Kidney (tissue), 11 donors: ENCODE results near the gene MAP2K3. TPM values are rescaled to one million over a fixed set of nuclear protein-coding genes. Genes with fewer than 3 reads are reported as not detected.
"Not testable (repeated sequence)": the region's sequence is repeated elsewhere in the genome, so short reads cannot be mapped to it uniquely, and the experiment has no call there.

ENCODE experiments used
- DNase-seq, 5 donors: peaks; one replicate each; pipeline ENCODE4 v3.0.0-alpha.2; 2013 to 2020
- FAIRE-seq: peaks from 2 replicates; lab custom pipeline; 2012; peaks lifted over from hg19 to GRCh38; lab: Jason Lieb, UNC
- H3K27ac ChIP-seq, 2 donors: one replicate each; pipeline ENCODE4 v1.7.0; 2013; ENCODE audit warnings: low read depth in 2 of 2, low read length in 2 of 2, inconsistent platforms in 1 of 2
- H3K27me3 ChIP-seq: one replicate; pipeline ENCODE4 v1.7.1; 2013; ENCODE audit warnings: low read length, inconsistent platforms; ENCODE audit not compliant: control insufficient read depth, insufficient read depth
- H3K36me3 ChIP-seq, 3 donors: one replicate each; pipeline versions ENCODE4 v1.7.0 to v1.7.1; 2013; ENCODE audit warnings: low read length in 3 of 3, control low read depth in 1 of 3, inconsistent platforms in 1 of 3; ENCODE audit not compliant: insufficient read depth in 3 of 3, control insufficient read depth in 2 of 3
- H3K4me1 ChIP-seq, 3 donors: one replicate each; pipeline versions ENCODE4 v1.7.0 to v1.7.1; 2013; ENCODE audit warnings: low read length in 3 of 3, inconsistent platforms in 1 of 3, low read depth in 1 of 3; ENCODE audit not compliant: control insufficient read depth in 2 of 3, insufficient read depth in 2 of 3
- H3K4me3 ChIP-seq, 3 donors: one replicate each; pipeline versions ENCODE4 v1.7.0 to v1.8.1; 2013; ENCODE audit warnings: low read length in 3 of 3, control low read depth in 1 of 3, inconsistent platforms in 1 of 3
- H3K9ac ChIP-seq, 3 donors: one replicate each; pipeline versions ENCODE4 v1.7.0 to v1.7.1; 2013; ENCODE audit warnings: low read length in 3 of 3, control low read depth in 1 of 3, inconsistent platforms in 1 of 3
- H3K9me3 ChIP-seq, 3 donors: one replicate each; pipeline versions ENCODE4 v1.7.0 to v1.7.1; 2013; ENCODE audit warnings: low read length in 3 of 3, control low read depth in 1 of 3, inconsistent platforms in 1 of 3; ENCODE audit not compliant: control insufficient read depth in 2 of 3, insufficient read depth in 1 of 3
- intact Hi-C: fragments of 100-400 bp; cut with DNase I; formaldehyde crosslinking; loops from one replicate; pipeline ENCODE4 v1.11.1; 2022
- polyA plus RNA-seq: library from polyadenylated mRNA; stranded (reverse); fragments of 350-450 nt; fragmentation: Illumina TruSeq; extraction: RNeasy Lipid Tissue Mini Kit (QIAGEN cat#74804); gene quantifications from one replicate; pipeline ENCODE4 v1.2.3, GENCODE V29; 2014; ENCODE audit warnings: low read depth, low replicate concordance; ENCODE audit not compliant: insufficient read depth
- total RNA-seq: library from RNA; stranded (reverse); fragmentation: NEBNext Ultra II Directional; extraction: Animal tissue kit (Norgen Biotek cat#: 25700); gene quantifications from one replicate; pipeline ENCODE4 v1.2.1, GENCODE V29; 2021
- donor health status: control.
- donor health status: control.
- donor health status: DM: yes; HTN: yes; CAD: no.
- donor health status: Normal renal cell carcinoma (clear cell type).

The MAP2K3 gene
- total and polyA plus RNA-seq, 2 donors from 2014 or later: 40.1 to 44.0 TPM

GRCh38 chr17:21347660-21348059, 63.1 kb downstream of the MAP2K3 start:
- H3K4me1 ChIP-seq, H3K9ac ChIP-seq, FAIRE-seq, H3K4me3 ChIP-seq, H3K9me3 ChIP-seq, H3K36me3 ChIP-seq, DNase-seq, H3K27ac ChIP-seq, H3K27me3 ChIP-seq, intact Hi-C loops: not testable (repeated sequence)

GRCh38 chr17:21348081-21348925, 63.8 kb downstream of the MAP2K3 start:
- DNase-seq, H3K27ac ChIP-seq, intact Hi-C loops, H3K36me3 ChIP-seq, H3K9me3 ChIP-seq, FAIRE-seq, H3K9ac ChIP-seq, H3K4me3 ChIP-seq, H3K27me3 ChIP-seq, H3K4me1 ChIP-seq: not testable (repeated sequence)

- H3K9me3 ChIP-seq, H3K27me3 ChIP-seq, intact Hi-C loops, DNase-seq, H3K4me3 ChIP-seq, H3K36me3 ChIP-seq, H3K4me1 ChIP-seq, H3K27ac ChIP-seq, FAIRE-seq, H3K9ac ChIP-seq: not testable (repeated sequence)
Measured at GRCh38 chr17:21348926-21349261, 64.4 kb downstream of the MAP2K3 start.

- H3K9ac ChIP-seq, H3K36me3 ChIP-seq, H3K27me3 ChIP-seq, H3K27ac ChIP-seq, FAIRE-seq, H3K4me1 ChIP-seq, H3K4me3 ChIP-seq, H3K9me3 ChIP-seq, intact Hi-C loops: not testable (repeated sequence)
- peak in 1 of 5 donors; percentile 14 for DNase-seq
Measured at GRCh38 chr17:21349358-21350050, 65.0 kb downstream of the MAP2K3 start.

- H3K27ac ChIP-seq, H3K36me3 ChIP-seq, H3K4me3 ChIP-seq, H3K4me1 ChIP-seq, H3K9ac ChIP-seq, H3K27me3 ChIP-seq, H3K9me3 ChIP-seq, FAIRE-seq, intact Hi-C loops: not testable (repeated sequence)
- DNase-seq: peak in 1 of 5 donors; percentile 27
Measured at GRCh38 chr17:21350495-21350894, 66.0 kb downstream of the MAP2K3 start.
